BE2C (cell line): ENCODE results near the gene FSTL3.

Experiments
- DNase-seq: peaks from one replicate; pipeline ENCODE4 v3.0.0-alpha.2; 2020
- H3K27me3 ChIP-seq: fragments of 250-450 bp; sonication (Bioruptor Pico); 2 replicates; pipeline ENCODE4 v1.5.1; 2020; ENCODE audit warnings: mild to moderate bottlenecking
- H3K36me3 ChIP-seq: fragments of 250-450 bp; sonication (Bioruptor Pico); 2 replicates; pipeline ENCODE4 v1.5.1; 2020; ENCODE audit warnings: mild to moderate bottlenecking
- H3K4me1 ChIP-seq: fragments of 250-450 bp; sonication (Bioruptor Pico); 2 replicates; pipeline ENCODE4 v1.5.1; 2020
- H3K4me3 ChIP-seq: 2 replicates; pipeline ENCODE4 v1.5.1; 2011; ENCODE audit warnings: low read depth, low read length
- H3K9me3 ChIP-seq: fragments of 250-450 bp; sonication (Bioruptor Pico); 2 replicates; pipeline ENCODE4 v1.5.1; 2020
- CTCF ChIP-seq: IDR thresholded peaks from 2 replicates; pipeline ENCODE4 v1.5.1; 2012; ENCODE audit warnings: mild to moderate bottlenecking, low read depth, low read length

FSTL3 gene

GRCh38 chr19:680287-681028 lies 4.3 kb downstream of the FSTL3 start:
- DNase-seq = peak; percentile 100
- Histone ChIP-seq H3K4me3 (peak overlapping the region; percentile 69), H3K27me3 (peaks cover 19% of the 10 kb centered on the region), H3K9me3 (no peaks in the 10 kb centered on the region; the same call in 1 of the 2 replicates), H3K36me3 (no peaks in the 10 kb centered on the region), H3K4me1 (no peaks in the 10 kb centered on the region)
- peak; percentile 28; the same call in 1 of the 2 replicates for TF ChIP-seq CTCF

- DNase-seq = peak; percentile 97
- TF ChIP-seq CTCF = no peak
- Histone ChIP-seq H3K4me3 (peak overlapping the region; percentile 69), H3K36me3 (no peaks in the 10 kb centered on the region), H3K27me3 (peaks cover 13% of the 10 kb centered on the region), H3K9me3 (no peaks in the 10 kb centered on the region; the same call in 1 of the 2 replicates), H3K4me1 (no peaks in the 10 kb centered on the region)
Observed at GRCh38 chr19:681029-682019, 5.1 kb downstream of the FSTL3 start.

GRCh38 chr19:682678-683320 lies 6.6 kb downstream of the FSTL3 start:
- Histone ChIP-seq H3K4me3 (no peak overlapping the region), H3K4me1 (no peaks in the 10 kb centered on the region), H3K36me3 (no peaks in the 10 kb centered on the region), H3K27me3 (peaks cover 4% of the 10 kb centered on the region; the same call in 1 of the 2 replicates), H3K9me3 (no peaks in the 10 kb centered on the region; the same call in 1 of the 2 replicates)
- TF ChIP-seq CTCF = no peak
- no peak for DNase-seq

- TF ChIP-seq CTCF = no peak
- Histone ChIP-seq H3K9me3 (no peaks in the 10 kb centered on the region; the same call in 1 of the 2 replicates), H3K4me1 (no peaks in the 10 kb centered on the region), H3K4me3 (no peak overlapping the region), H3K36me3 (no peaks in the 10 kb centered on the region), H3K27me3 (no peaks in the 10 kb centered on the region)
- no peak for DNase-seq
Observed at GRCh38 chr19:685454-685931, 9.3 kb downstream of the FSTL3 start.

GRCh38 chr19:686589-687297 lies 10.6 kb downstream of the FSTL3 start:
- Histone ChIP-seq H3K36me3 (no peaks in the 10 kb centered on the region), H3K4me1 (no peaks in the 10 kb centered on the region), H3K9me3 (no peaks in the 10 kb centered on the region), H3K4me3 (no peak overlapping the region), H3K27me3 (no peaks in the 10 kb centered on the region)
- TF ChIP-seq CTCF = no peak
- DNase-seq = no peak
